LNCaP clone FGC (cell line): ENCODE measurements around the gene RRN3.
"Not testable (repeated sequence)": the region's sequence is repeated elsewhere in the genome, so short reads cannot be mapped to it uniquely, and the experiment has no call there.

Source experiments
- DNase-seq: peaks from one replicate; pipeline ENCODE4 v3.0.0-alpha.2; 2011; ENCODE audit warnings: low read depth
- H3K4me3 ChIP-seq: 2 replicates; pipeline ENCODE4 v1.5.1; 2011; ENCODE audit warnings: mild to moderate bottlenecking, low read depth, low read length, control low read depth
- CTCF ChIP-seq: IDR thresholded peaks from 2 replicates; pipeline ENCODE4 v1.5.1; 2012; ENCODE audit warnings: mild to moderate bottlenecking; ENCODE audit not compliant: control insufficient read depth, insufficient read depth; ENCODE audit errors: extremely low read depth

The RRN3 gene

GRCh38 chr16:15130256-15130932 lies 36.3 kb upstream of the RRN3 start:
- not testable (repeated sequence) for H3K4me3 ChIP-seq, DNase-seq

GRCh38 chr16:15127641-15128425 lies 33.8 kb upstream of the RRN3 start:
- H3K4me3 ChIP-seq, DNase-seq: not testable (repeated sequence)

GRCh38 chr16:15100372-15100987 lies 6.4 kb upstream of the RRN3 start:
- H3K4me3 ChIP-seq, DNase-seq: not testable (repeated sequence)

- not testable (repeated sequence) for DNase-seq, H3K4me3 ChIP-seq
Measured at GRCh38 chr16:15099366-15099909, 5.4 kb upstream of the RRN3 start.

- DNase-seq, H3K4me3 ChIP-seq: not testable (repeated sequence)
Measured at GRCh38 chr16:15096583-15096972, 2.5 kb upstream of the RRN3 start.

- peak overlapping the region; percentile 67 for H3K4me3 ChIP-seq
Measured at GRCh38 chr16:15093571-15093954, 509 bp downstream of the RRN3 start.

GRCh38 chr16:15090663-15091269 lies 3.3 kb downstream of the RRN3 start:
- DNase-seq, H3K4me3 ChIP-seq: not testable (repeated sequence)

More at GRCh38 chr16:15093571-15093954, 509 bp downstream of the RRN3 start:
- DNase-seq = not testable (repeated sequence)

- H3K4me3 ChIP-seq, DNase-seq: not testable (repeated sequence)
Measured at GRCh38 chr16:15082788-15083187, 11.3 kb downstream of the RRN3 start.

GRCh38 chr16:15080883-15081282 lies 13.2 kb downstream of the RRN3 start:
- not testable (repeated sequence) for H3K4me3 ChIP-seq, DNase-seq

- H3K4me3 ChIP-seq, DNase-seq: not testable (repeated sequence)
Measured at GRCh38 chr16:15076161-15076560, 17.9 kb downstream of the RRN3 start.

GRCh38 chr16:15073101-15073500 lies 21.0 kb downstream of the RRN3 start:
- H3K4me3 ChIP-seq = no peak overlapping the region
- TF ChIP-seq CTCF = no peak
- DNase-seq = no peak

GRCh38 chr16:15071916-15072769 lies 21.9 kb downstream of the RRN3 start:
- DNase-seq, H3K4me3 ChIP-seq: not testable (repeated sequence)

- DNase-seq = not testable (repeated sequence)
Measured at GRCh38 chr16:15071013-15071412, 23.1 kb downstream of the RRN3 start.

GRCh38 chr16:15066690-15067089 lies 27.4 kb downstream of the RRN3 start:
- not testable (repeated sequence) for DNase-seq, H3K4me3 ChIP-seq

More at GRCh38 chr16:15071013-15071412, 23.1 kb downstream of the RRN3 start:
- not testable (repeated sequence) for H3K4me3 ChIP-seq

- not testable (repeated sequence) for DNase-seq, H3K4me3 ChIP-seq
Measured at GRCh38 chr16:15065961-15066360, 28.1 kb downstream of the RRN3 start.

GRCh38 chr16:15062085-15062810 lies 31.8 kb downstream of the RRN3 start:
- not testable (repeated sequence) for DNase-seq, H3K4me3 ChIP-seq
